Midbrain (tissue), 1 donor: ENCODE results near the gene R3HCC1L.

Source experiments
- DNase-seq: peaks from one replicate; lab custom pipeline; 2025; lab: John Stamatoyannopoulos, UW

R3HCC1L gene

DNA sequence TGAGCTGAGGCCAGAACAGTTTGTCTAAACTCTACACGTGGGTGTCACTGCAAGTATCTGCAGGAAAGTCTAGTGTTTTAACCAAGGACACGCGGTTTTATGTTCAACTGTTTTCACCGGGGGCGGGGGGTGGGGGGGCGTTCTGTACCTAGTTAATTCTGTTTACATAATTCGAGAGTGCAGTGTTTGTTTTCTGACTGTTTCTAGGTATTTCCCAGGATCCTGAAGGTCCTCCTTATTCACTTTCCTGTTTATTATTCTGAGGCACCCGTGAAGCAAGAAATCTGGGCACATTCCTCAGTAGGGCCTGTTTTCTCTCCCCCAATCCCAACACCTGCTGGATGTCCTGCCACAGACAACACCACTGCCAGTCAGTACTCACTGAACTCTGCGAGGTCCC lies 125.9 kb downstream of the R3HCC1L start:
- no peak for DNase-seq

DNA sequence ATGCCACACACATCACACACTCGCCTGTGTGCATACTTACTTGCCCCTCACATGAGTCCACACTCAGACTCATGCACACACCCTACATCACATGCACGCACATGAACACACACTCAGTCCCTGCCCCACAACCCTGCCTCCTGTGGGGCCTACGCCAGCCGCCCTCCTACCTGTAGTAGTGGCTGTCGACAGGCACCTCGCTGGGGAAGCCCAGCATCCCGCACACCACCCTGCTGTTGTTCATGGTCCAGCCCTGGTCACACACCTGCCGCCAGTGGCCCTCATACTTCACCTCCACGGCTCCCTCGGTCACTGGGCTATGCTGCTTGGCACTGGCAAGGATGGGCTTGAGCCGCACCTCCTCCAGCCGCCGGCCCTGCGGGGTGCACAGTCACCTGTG lies 126.3 kb downstream of the R3HCC1L start:
- DNase-seq = no peak

DNA sequence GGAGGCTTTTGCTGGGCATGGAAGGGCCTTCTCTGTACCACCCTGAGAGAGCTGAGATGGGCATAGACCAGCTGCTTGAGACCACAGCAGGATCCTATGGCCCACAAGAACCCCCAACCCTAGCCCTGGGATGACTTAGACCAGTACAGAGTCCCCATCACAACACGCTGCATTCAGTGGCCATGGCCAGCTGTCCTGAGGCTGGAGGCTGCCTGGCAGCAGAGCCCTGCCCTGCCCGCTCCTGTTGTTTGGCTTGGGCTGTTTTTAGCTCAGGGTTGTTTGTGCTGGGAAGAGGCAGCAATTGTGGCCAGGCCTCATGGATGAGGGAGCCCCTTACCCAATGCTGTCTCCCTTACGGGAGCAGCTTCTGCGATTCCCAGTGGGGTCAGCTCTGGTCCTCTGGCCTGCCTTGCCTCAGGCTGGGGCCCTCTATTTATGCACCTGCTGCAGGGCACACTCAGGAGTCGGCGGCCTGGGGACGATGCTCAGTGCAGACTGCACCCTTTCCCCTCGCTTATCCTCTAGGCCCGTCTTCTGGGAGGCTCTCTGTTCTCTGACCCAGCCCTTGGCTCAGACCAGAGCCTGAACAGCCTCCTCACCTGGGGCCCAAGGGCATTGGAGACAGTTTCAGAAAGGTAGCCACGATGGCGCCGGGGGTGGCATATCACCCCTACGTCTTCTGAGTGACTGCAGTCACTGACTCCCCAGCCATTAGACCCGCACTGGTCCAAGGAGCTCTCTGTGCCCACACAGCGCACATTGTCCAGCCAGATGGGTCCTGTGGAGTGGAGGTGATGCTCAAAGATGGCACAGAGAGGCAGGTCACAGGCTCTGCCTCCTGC lies 127.2 kb downstream of the R3HCC1L start:
- no peak for DNase-seq

DNA sequence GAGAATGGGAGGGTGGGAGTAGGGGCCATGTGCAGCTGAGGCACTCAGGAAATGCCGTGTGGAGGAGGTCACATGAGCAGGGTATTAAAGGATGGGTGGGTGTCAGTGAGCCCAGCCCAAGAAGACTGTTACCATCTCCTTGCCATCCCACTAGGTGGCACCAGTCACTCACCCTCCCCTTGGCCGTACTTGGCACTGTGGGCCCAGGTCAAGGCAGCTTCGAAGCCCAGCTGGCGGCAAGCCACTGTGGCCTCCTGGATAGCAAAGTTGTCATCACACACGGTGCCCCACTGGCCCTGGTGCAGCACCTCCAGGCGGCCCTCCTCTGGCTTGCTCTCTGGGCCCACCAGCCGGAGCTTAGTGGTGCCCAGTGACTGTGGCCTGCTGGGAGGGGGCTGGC lies 128.1 kb downstream of the R3HCC1L start:
- DNase-seq = no peak

DNA sequence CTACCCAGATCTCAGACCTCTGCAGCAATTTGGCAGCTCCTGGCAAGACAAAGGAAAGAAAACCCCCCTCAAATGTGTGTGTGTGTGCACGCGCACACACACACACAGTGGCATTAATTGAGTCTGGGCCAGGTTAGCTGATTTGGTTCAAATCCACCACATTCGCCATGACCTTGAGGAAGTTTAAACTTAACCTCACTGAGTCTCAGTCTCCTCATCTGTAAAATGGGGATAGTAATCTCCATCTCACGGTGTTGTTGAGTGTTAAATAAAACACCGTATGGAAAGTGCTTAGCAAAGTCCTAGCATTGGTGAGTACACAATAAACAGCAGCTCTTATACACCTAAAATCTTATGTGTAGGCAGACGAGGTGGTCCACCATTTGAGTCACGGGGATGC lies 128.6 kb downstream of the R3HCC1L start:
- no peak for DNase-seq

DNA sequence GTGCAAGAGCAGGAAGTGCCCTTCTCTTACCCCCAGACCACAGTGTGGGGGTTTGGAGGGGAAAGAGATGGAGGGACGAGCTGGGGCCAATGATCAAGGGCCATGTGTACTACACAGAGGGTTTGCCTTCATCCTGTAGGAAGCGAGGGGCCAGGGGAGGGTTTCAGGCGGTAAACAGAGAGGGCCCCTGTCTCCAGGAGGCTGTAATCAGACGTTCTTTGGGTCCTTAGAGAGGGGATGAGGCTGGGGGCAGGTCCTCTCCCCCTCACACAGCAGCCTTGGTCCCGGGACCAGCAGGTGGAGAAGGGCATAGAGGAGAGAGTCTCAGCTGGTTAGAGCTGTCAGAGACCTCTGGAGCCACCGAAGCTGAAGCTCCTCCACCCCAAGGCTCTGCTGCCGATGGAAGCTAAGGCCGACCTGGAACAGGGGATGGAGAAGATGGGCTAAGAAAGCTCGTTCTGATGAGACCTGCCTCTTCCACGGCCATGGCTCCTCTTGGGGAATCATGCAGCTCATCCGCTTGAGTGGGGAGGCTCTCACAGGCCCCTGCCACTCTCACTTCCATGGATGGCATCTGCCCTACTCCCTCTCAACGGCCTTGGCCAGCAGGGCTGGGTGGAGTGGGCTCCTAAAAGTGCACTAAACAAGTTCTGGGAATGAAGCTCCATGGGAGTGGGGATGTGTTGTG lies 130.1 kb downstream of the R3HCC1L start:
- DNase-seq = no peak

DNA sequence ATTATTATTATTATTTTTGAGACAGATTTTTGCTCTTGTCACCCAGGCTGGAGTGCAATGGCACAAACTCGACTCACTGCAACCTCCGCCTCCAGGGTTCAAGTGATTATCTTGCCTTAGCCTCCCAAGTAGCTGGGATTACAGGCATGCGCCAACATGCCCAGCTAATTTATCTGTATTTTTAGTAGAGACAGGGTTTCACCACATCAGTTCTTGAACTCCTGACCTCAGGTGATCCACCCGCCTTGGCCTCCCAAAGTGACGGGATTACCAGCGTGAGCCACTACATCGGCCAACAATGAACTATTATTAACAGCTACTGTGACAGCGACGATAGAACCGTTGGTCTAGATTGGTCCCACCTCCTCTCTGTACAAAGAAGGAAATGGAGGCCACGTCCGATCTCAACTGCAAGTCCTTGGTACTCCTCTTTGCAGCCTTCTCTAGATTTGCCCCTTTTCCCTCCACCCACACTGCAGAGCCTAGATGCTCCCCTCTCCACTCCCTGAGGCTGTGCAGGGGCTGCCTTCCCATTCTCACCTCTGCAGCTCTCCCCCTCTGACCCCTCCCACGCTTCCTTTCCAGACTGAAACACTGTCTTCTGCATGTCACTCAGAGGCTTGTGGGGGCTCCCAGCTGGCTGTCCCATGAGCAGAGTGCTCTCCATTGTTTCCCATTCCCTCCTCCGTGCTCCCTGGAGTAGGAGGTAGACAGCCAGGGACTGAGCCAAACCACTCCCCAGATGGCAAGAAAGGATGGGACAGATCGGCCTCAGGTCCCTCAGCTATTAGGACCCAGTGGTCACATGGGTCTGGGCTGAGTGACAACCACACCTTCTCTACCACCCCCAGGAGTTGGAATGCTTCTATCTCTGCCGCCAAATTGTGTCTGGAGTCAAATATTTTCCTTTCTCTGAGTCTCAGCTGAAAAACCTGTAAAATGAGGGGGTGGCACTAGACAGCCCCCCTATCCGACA lies 131.2 kb downstream of the R3HCC1L start:
- no peak for DNase-seq

DNA sequence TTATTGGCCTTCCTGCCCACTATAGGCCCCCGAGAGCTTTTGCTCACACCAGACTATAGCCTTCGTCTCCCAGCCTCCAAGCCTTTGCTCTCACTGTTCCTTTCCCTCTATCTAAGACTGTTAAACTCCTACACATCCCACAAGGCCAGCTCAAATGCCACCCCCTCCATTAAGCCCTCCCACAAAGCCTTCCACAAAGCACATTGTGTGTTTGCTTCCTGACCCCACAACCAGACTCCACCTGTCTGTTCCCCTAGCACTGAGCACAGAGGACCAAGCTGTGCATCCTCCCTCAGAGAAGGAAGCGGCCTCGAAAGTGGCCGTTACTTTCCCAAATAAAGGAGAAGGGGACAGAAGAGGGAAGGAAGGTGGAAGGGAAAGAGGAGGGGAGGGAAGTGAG lies 132.2 kb downstream of the R3HCC1L start:
- no peak for DNase-seq

DNA sequence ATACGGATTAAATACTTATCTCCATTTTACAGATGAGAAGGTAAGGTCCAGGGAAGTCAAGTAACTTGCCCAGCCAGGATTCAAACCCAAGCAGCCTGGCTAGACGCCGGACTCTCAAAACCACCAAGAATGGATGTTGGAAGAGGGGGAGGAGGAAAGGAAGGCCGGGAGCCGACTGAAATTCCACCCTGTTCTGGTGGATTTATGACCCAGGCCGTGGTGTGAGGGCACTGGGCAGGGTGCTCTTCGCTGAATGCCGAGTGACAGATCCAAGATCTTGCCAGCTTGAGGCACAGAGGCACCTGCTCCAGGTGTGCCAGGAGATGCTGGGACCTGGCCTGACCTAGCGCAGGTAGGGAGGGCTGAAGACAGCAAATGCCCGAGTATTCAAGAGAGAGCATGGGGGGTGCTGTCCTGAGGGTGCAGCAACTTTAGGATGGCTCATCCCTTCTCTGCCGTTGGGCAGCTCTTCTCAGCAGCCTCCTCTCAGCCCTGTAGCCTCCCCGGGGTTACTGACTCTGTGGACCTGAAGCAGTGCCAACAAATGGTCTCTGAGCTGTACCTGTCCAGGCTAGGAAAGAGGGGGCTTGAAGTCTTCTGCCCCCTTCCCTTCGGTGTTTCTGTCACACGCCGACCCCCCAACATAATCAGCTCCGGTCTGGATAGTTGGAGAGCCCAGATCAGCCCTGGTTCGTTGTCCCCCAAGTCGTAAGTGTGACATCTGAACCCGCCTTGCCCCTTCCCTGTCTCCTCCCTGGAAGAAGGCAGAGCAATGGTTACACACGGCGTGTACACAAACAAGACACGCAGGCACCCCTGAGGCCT lies 132.8 kb downstream of the R3HCC1L start:
- no peak for DNase-seq

DNA sequence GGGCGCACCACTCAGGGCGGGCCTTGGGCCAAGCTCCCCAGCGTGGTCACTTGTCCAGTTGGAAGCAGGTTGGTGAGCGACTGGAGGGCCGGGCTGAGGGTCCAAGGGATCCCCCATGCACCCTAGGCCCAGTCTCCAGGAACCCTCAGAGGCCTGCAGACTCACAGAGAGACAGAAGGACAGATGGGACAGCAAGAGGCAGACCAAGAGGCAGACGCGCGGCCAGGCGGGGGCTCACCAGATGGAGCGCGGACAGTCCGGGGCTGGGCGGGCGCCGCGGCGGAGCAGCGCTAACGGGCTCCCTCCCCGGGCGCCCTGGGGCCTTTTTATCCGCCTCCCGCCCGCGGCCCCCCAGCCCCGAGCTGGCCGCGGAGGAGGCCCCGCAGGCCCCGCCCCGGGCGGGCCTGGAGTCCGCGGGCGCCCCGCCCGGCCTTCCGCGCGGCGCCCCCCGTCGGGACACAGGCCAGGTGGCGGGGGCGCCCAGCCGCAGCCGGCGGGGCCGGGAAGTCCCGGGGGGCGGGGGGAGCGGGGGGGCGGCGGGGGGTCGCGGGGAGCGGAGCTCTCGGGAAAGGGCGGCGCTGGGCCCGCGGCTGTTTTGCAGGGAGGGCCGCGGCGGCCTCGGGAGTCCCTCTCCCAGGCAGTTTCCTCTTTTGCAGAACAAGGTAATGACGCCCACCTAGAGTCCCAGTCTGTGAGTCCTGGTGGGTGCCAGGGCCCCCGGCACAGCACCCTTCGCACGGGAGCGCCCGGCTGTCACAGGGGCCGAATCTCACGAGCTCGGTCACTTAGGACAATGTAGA lies 133.6 kb downstream of the R3HCC1L start, which contains the start of gene LOXL4:
TSS of gene LOXL4 (minus strand) at position 301 of the 800 bp plus-strand sequence. CDS start 5,175 bp downstream, outside the sequence.
- DNase-seq = no peak

DNA sequence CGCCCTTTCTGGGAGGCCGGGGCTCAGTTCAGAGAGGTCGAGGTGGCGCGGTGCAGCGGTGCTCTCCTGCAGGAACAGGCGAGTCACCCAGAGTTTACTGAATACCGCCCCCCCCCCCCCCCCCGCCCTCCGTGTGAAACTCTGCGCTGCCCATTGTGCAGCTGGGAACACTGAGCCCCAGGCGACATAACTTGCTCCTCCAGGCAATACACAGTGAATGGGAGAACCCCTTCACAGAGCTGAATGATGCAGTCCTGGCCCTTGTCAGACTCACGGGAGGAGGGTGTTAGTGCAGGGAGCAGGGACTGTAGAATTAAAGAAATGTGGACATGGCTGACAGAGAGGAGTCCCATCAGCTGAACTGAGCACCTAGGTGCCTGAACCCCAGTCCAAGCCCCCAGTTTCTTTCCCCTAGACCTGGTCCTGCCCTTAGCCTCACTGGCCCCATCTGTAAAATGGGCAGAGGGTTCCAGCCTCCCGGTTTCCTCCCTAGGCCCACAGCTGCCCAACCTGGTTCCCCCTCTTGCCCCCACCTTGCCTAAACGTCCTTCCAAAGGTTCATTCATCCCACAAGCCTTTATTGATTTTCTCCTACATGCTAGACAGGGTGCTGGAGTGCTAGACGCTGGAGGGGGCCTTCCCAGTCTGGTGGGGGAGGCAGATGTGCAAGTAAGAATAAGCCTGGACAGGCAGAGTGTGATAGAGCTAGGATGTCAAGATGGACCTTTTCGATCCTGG lies 134.4 kb downstream of the R3HCC1L start:
- DNase-seq = no peak

DNA sequence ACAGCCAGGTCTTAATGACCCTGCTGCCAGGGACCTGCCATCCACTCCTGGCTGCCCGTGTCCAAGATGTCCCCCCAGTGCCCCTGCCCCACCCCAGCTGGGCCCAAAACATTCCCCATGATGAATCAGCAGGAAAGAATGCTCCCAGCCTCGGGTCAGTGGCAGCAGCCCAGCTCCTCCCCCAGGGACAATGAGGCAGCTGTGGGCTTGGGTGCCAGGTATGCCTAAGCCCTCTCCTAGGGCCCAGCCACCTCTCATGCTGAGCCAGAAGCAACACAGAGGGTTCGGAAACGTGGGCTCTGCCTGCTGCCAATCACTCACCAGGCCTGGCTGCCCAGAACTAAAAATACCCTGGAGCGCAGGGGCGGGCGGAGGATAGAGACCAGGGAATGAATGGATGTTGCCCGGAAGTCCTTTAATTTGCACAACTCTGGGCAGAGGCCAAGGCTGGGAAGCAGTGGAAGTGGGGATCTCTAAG lies 135.0 kb downstream of the R3HCC1L start:
- DNase-seq = peak; percentile 12

DNA sequence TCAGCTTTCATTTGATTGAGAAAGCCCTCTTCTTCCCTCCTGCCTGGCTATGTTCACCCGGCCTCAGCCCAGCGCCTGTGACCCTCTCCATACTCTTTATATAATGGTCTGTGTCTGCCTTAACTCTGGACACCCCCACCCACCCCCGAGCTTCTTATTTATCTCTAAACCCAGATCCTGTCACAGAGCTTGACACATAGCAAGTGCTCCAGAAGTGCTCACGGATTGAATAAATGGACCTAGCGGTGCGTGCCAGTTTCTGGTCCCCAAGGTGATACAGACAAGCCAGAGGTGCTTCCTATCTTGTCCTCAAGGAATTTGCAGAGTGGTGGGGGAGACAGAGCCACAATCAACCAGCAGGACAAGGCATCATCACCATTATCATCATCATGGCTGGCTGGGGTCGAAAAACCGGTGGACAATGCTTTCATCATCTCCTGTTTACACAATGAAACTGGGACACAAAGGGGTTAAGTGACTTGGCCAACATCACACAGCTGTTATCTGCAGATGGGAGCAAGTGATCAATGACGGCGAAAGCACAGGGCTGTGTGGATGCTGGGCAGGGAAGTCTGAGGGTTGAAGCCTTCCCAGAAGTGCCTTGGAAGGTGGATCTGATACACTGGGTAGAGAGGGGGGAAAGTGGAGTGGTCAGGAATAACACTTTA lies 135.8 kb downstream of the R3HCC1L start:
- no peak for DNase-seq

DNA sequence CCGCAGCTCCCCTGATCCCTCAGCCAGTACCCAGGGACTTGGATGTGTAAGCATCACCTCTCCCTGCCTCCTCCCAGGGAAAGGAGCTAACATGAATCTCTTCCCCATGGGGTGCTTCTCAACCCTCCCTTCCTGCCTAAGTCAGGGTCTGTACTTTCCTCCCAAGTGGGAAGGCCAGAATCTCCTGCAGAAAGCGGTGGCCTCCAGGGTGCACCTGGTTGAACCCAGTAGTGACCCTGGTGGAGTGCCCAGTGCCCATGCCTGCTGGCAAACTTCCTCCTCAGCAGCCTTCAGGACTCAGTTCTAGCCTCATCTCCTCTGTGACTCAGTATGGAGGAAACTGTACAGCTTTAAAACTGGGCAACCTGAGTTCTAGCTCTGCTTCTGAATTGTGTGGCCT lies 136.3 kb downstream of the R3HCC1L start:
- no peak for DNase-seq

DNA sequence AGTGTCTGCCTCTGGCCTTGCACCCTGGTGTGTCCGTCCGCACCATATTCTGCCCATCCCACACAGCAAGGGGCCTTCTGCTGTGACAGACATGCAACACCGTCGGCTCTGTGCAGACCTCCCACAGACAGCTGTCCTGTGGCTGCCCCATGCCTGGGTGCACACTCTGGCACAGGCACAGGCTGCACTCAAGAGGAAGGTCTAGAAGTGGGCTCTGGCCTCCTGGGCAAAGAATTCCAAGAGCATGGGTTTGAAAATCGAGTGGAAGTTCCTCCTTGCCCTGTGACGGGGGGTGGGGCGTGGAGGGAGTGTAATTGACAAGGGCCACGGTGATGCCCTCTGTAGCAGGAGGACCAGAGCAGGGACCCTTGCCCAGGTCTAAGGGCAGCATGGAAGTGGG lies 137.8 kb downstream of the R3HCC1L start:
- DNase-seq = no peak

DNA sequence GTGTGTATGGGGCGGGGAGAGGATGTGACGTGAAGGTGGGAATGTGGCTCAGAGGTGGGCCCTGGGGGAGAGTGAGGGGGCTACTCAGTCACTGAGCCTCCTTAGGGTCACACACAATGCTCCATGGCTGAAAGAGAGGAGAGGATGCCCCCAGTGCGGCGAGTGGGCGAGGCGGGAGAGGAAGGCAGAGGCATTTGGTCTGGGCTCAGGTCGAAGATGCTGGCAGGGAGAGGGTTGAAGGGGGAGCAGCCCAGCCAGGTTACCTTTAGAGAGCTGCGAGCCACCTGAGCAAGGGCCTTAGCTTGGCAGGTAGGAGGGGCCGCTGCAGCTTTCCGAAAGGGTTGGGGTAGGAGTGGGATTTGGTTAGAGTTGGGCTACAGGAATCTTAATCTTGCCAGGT lies 138.2 kb downstream of the R3HCC1L start:
- no peak for DNase-seq

DNA sequence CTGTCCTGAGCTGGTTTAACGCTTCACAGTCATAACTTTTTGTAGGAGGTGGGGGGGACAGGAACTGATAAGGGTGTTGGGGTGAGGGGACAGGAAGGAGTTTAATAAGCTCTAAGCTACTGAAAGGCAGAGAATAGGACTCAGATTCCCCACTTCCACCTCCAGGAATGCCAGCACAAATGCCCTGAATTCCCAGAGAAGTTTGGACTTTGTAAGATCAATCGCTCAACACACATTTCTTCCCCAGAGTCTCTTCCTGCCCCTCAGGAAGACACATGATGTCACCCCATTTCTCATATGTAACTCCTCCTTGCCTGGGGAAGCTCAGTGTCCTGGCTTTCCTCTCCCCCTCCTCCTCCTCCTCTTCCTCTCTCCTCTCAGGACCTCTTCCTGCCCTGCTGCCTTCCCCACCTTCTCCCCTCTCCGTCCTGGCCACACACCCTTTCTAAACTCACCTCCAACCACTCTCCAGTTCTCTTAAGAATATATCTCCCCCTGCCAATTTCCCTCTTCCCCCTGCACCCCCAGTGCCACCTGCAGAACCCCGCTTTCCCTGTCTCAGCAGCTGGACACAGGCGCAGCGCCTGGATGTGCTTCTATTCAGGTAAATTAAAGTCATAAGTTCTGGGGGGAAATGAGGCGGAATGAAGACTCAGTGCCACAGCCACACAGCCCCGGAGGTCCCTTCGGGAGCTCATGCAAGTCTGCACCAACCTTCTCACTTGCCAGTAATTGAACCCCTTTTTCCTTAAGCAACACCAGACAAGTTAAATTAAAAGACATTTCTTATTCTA lies 138.8 kb downstream of the R3HCC1L start:
- no peak for DNase-seq

DNA sequence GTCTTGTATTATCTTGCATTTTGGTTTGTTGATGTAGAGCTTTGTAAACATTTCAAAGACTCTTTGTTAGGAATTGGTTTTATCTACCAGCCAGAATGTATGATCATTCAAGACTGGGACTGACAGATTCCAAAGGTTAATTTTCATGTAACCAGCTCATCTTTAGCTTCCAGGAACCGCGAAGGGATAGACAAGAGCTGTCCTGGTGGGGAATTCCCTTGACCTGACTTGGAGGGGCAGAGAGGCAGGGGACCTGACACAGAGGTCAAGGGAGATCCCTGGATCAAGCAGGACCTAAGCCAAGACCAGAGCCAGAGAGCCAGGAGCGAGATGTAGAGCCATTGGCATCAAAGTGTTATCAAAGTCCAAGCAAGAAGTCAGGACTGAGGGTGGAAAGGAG lies 140.1 kb downstream of the R3HCC1L start:
- no peak for DNase-seq
